Astrocyte (in vitro differentiated cells and primary cell): ENCODE data around the gene OR5B12.

Experiments
- CTCF ChIP-seq: IDR thresholded peaks from 2 replicates; pipeline ENCODE4 v1.5.1; 2011; ENCODE audit warnings: low read depth, mild to moderate bottlenecking, inconsistent platforms, low read length, moderate library complexity; ENCODE audit not compliant: insufficient read depth
- EZH2 ChIP-seq: IDR thresholded peaks from 2 replicates; pipeline ENCODE4 v1.6.1; 2012; ENCODE audit warnings: mild to moderate bottlenecking, low read length, inconsistent platforms; ENCODE audit not compliant: insufficient read depth

GRCh38 chr11:58485961-58486360, 43.9 kb upstream of the OR5B12 start:
- no peak for TF ChIP-seq CTCF
- TF ChIP-seq EZH2 = no peak
